Dermis blood vessel endothelial cell (primary cell): ENCODE data around the gene HOXB13. TPM values are rescaled to one million over a fixed set of nuclear protein-coding genes. Genes with fewer than 3 reads are reported as not detected.

Experiments
- DNase-seq: peaks from one replicate; pipeline ENCODE4 v3.0.0; 2010
- total RNA-seq: library from RNA; depleted of rRNA; stranded (reverse); fragments of >200 nt; gene quantifications from 2 replicates; pipeline ENCODE4 v1.2.3, GENCODE V29; 2014

HOXB13 gene
- total RNA-seq, 1 donor from 2014 or later = not detected

DNA sequence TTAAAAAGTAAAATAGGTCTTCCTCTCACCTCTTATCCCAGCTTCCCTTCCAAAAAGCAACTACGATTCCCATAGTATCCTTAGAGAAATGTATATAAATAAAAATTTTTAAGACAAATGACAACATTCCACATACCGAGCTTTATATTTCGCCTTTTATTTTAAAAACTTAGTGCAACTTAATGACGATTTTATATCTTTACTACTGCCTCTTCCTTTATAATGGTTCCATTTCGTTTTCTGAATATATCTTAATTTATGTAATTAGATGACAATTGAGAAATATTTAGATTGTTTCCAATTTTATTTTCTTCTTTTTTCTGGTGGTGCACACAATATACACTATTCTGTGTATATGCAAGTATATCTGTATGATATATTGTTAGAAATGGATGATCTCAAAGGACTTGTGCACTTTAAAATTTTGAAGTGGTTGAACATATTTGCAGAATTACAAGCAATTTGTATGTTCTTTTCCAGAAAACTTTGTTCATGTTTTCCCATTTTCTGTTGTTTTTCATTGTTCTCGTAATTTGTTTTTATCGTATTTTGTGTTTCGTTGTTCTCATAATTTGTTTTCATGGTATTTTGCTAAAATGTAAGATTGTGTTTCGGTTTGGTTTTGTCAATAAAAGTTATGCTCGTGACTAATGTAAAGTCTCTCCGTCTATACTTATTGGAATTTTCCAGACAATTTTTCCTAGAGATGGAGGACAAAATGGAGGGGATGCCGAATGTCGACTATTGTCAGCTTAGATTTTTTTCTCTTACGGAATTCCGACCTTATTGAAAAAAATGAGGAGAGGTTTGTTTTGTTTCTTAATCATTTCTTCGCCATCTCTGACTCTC, 20.4 kb upstream of the HOXB13 start:
- DNase-seq = no peak

DNA sequence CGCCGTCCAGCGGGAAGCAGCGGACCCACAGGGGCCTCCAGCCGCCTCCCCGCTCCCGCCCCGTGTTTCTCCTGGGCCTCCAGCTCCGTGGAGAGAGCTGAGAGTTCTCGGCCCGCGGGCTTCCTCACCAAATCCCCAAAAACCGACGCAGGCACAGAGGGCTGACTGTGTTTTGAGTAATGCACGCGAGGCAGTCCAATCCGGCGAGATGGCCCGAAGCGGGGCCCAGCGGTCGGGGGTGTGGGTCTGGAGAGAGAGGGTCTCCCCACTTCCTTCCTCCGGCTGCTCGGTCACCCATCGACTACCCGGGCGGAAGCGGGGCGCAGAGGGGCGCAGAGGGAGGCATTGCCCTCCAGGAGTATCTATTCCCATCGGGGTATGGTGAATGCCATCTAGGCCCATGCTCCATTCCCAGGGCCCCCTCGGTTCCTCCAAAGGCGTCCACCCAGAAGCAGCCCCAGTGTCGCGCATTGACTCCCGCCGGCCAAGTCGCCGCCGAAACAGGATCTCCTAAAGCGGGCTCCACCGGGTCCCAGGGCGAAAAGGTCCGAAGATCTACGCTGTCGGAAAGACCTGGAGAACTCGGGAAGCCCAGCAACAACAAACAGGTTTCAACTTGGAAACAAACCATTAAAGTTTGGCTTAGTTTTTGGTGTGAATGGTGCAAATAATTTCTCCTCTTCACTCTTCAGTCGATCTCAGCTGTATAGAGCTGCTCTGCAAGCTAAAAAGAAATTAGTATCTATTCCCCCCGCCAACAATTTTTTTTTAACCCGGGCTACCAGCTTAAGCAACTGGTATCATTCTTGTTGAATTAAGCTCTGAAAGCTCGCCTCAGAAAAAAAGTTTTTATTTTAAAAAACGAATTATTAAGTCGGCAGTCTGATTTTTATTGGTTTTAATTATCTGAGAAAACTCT, 19.2 kb upstream of the HOXB13 start:
- no peak for DNase-seq

DNA sequence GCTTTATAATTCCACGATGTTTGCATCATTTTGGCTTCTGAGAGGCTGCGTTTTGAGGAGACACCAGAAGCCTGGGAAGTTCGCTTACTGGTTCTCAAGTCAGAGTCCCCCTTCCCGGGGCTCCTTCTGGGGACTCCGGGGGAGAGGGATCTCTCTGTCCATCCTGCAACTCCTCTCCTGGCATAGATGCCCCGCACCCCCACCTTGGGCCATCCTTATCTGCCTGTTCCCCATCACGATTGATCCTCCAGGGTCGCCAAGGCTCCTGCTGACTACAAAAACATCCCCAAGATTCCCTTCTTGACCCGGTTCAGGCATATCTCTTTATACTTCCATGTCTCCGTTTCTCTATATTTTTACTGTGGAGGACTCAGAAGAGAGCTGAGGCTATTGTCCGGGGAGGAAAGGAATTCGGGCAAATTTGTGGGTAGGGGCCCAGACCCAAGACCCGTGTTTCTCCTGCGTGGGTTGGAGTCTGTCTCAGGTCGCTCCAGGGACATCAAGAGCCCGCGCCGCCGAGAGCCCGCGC, 18.4 kb upstream of the HOXB13 start:
- no peak for DNase-seq

DNA sequence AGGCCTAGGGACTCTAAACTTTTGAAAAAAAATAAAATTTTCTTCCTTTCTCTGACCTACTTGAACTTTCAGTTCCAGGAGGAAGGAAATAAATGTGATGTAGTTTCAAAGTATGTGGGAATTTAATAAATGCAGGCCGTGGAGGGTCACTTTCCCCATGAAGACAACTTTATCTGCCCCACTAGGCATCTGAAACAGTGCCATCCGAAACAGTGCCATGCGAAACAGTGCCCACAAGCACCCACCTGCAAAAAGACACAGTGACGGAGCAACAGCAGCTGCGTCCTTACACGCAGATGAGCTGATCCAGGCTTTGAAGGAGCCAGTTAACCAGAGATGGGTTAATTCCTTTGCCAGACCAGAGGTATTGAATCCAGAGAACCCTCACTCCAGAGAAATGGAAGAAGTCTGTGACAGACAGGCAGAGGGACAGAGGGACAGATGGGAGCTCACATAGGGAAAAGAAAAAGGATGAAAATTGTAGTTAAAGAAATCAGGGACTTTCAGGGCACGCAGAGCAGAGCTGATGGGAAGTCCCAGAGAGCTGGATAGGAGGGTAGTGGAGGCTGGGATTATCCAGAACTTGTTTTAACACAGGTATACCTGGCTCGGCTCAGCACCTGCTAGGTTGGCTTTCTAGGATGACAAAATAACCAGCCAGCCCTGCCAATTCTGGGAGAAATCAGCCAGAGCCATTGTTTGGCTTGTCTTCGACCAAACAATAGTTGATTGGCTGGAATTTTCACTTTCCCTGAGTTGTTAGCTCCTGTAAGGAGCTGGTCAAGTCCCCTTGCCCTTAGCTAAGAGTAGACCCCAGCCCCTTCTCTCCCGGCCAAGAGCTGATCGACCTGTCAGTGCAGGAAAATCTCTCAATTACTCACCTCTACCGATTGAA, 17.1 kb upstream of the HOXB13 start:
- no peak for DNase-seq

DNA sequence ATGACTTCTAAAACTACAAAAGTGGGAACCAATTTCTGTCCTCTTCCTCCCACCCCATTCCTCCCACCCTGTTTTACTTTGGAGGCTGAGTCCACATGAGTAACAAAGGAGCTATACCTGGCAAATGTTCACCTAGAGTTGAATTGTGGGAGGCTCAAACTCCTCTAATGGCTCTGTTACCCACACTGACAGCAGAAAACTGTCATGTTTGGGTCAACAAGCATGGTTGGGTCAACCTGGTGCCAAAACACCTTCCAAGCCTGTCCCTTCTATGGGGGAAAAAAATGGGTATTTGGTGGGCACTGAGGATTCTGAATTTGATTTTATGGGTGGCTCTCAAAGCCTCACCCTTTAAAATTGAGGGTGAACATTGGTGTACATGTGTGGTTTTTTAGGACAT, 12.0 kb upstream of the HOXB13 start:
- no peak for DNase-seq

DNA sequence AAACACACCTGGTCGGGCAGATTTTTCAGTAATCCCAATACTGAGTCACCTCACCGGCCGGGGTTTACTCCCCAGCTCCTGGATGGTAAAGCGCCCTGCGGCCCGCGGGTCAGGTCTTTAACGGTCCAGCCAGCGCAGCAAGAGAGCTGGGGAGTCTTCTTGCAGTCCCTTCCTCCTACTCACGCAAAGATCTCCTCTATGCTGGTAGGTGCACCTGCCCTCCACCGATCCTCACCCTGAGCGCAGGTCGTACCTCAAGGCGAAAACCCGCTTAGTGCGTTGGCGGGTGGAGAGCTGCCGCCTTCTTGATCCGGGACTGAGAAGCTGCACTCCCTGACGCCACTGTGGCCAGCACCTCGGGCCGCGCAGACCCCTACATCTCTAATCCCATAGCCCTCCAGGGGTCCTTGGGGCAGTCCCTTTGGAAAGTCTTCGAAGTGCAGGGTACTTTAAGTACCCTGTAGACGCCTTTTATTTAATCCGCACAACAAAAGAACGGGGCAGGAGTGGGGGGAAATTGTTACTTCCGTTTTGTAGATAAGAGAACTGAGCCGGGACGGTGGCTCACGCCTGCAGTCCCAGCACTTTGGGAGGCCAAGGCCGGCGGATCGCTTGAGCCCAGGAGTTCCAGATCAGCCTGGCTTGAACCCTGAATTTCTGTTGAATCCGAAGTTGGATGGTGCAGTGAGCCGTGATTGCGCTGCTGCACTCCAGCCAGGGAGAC, 10.4 kb upstream of the HOXB13 start:
- no peak for DNase-seq

DNA sequence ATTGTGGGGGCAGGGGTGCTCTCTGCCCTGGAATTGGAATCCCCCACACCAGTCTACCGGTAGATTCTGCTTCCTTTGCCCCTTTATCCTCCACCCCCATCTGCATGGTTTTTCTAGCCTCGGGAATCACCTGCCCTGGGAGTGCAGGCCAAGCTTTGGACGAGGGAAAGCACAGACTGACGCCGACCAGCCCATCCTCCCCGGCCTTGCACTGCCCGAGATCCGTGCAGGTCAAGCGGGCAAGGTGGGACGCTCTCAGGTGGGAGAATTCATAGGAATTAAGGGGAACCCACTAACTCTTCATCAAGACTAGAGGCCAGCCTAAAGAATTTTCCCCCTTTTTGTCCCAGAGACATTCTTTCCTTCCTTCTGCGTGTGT, 9.9 kb upstream of the HOXB13 start:
- DNase-seq = no peak

DNA sequence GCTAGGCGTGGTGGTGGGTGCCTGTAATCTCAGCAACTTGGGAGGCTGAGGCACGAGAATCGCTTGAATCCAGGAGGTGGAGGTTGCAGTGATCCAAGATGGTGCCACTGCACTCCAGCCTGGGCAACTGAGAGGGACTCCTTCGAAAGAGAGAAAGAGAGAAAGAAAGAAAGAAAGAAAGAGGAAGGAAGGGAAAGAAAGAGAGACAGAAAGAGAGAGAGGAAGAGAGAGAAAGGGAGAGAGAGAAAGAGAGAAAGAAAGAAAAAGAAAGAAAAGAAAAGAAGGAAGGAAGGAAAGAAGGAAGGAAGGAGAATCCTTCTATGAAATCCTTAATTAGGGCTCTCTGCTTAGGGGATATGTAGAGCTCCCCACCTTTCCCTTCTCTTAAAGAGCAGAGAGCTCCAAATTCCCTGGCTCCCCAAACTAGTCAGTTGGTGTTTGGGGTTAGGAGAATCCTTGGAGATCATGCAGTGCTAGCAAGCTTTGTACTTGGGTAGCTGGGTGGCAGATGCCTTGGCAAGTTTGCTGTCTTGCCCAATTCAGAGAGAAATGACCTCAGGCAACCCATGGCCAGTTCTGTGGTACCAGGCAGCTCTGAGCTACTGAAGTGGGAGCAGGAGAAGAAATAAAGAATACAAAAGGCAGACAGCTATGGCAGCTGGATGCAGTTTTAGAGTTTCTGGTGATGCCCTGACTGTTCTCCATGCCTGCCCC, 8.9 kb upstream of the HOXB13 start:
- no peak for DNase-seq

DNA sequence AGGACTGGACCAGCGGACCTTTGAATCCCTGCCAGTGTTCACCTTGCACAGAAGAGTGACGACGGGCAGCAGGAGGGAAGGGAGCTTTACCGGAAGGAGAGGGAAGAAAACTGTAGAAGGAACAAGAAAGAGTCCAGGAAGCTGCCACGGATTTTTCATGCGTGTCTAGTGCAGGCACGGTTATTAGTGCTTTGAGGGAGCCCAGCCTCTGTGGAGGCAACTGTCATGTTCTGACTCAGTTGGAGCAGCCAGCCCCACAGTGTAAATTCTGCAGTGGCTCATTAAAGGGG, 6.5 kb upstream of the HOXB13 start:
- DNase-seq = no peak

DNA sequence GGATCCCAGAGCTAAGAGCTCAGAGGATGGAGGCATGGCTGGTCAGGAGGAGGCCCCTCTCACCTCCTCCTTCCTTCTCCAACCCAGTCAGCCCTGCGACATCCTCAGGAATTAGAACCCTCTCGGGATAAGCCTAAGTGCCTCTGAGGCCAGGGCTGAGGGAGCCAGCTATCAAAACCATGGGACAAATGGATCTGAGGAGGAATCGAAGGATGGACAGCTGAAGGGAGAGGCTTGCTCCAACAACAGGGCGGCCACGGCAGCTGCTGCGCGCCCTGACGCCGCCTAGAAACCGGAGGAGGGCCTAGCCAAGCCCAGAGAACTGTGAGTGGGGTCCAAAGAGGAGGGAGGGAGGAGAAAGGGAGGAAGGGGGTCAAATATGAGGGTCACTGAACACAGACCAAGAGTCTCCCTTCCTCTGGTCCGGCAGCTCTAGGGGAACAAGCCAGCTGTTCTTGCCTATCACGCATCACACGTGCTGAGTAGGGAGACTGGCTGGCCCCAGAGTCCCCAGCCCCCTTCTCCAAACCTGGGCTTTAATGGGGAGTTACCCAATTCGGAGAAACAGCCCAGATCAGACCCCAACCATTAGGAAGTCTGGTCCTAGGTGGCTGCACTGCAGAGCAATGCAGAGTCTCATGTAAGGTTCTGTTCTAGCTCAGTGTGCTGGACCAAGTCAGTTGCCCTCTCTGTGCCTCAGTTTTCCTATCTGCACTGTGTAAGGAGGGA, 5.9 kb upstream of the HOXB13 start:
- DNase-seq = no peak

DNA sequence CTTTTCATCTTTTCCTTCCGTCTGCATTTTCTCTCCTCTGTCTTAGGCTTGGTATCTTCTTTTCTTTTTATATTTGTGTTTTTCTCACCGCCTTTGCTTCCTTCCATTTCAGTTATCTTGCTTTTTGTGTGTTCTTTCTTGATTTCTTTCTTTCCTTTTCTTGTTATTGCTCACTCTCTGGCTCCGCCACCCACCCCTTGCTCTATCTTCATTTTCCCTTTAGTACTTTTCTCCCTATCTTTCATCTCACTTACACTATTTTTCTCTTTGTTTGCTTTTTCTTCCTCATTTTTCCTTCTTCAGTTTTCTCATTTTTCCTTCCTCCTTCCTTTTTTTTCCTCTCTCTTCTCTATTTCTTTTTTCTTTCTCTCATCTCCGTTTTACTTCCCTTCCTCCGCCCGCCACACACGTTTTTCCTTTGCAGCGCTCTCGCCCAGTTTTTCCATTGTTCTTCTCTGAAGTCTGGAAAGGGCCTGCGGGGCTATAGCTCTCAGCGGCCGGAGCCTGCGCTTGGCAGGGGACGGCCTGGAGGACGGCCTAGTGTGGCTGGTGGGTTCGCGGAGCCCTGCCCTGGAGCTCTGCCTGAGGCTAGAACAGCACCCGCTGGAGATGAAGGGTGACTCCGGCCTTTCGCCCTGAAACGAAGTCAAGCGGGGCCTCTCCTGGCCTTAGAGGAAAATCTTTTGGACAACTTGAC, 5.2 kb upstream of the HOXB13 start:
- DNase-seq = no peak

DNA sequence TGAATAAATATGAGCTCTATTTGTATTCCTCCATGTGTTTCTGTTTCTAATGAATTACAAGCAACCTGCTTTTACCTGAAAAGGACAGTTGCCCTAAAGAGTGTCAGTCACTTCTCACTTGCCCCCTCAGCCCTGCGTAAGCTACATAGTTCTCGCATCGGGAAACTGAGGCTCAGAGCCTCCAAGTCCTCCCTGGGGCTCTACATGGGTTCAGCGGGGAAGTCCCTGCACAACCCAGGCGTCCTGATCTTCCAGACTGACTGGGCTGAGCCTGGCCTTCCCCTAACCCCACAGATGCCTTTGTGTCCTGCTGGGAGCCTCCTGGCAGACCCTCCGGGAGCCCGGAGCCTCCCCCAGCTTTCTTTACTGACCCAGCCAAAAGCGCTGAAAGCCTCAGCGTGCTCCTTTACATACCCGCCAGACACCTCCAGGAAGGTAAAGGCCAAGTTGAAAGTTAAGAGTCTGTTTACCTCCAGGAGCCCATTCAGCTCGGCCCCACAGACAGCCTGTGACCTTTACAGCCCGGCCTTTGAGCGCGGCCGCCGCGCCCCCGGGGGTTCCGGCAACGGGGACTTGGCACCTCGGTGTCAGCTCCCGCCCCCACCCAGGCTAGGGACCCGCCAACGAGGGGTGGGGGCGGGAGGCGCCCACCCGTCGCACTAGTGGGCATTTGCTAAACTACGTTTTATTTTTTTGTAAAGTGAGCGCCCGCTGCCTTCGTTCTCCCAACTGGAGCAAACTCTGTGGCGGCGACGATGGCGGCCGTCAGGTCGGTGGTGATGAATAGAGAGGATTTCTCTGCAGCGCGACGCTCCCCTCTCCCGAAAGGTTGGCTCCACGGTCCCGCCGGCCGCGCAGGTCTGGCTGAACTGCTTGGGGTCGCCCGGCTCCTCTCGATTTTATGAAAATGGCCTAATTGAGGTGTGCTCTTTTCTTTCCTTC, 4.4 kb upstream of the HOXB13 start:
- no peak for DNase-seq

DNA sequence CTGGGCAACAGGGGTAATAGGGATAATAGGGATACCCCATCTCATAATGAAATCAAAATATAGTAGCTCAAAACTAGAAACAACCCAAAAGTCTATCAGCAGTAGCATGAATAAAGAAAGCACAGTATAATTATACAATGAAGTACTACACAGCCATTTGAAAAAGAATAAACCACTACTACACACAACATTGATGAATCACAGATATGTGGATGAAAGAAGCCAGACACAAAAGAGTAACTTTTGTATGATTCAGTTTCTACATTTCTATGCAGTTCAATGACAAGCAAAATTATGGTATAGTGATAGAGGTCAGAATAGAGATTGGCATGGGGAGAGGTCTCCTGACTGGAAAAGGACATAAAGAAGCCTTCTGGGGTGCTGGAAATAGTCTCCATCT, 2.8 kb upstream of the HOXB13 start:
- no peak for DNase-seq

DNA sequence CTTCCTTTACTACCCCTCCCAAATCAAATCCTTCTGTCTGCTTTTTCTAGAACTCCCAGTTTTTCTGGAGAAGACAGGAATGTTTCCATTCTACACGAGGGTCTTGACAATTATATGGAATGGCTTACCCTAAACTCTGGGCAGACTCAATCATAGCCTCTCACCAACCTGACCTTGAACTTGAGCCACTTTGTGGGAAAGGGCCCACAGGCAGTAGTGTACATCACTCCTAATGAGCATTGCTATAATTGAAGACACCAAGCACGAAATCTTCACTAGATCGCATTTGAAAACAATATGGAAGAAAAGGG, 1.6 kb upstream of the HOXB13 start:
- no peak for DNase-seq

DNA sequence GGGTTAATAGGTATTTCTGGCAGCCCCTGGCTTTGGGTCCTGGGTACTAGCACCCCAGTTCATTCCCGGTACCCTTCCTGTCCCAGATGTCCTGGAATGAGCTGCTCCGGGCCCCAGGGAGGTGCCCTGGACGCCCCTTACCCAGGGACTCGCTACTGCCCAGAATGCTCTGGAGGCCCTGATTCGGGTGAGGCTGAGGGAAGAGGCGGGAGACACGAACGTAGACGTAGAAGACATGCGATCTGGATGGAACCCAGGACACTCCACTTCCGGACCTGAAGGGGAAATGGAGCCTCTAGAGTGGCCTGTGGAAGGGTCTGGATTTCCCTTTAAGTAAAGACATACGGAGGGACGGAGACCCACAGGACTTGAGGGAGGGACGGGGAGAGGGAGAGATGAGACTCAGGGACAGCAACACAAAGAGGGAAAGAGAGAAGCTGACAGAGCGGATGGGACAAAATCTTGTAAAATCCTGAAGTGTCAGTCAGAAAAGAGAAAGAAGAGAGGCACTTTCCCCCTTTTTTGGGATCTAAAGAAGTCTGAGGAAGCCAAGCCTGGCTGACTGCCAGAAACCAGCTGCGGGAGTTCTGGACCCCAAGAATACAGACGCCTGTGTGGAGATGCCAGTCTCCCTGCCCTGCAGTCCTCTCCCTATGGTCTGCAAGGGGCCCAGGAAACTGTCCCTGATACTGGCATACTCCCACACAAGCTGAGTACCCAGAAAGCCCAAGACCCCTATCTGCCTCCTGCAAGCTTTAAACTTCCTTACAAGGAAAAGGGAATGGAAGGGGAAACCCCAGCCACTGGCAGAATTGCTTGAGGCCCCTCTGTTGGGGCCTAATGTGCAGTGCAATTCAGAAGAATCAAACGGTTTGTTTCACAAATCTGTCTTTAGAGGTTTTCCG, 1.0 kb upstream of the HOXB13 start:
- no peak for DNase-seq

DNA sequence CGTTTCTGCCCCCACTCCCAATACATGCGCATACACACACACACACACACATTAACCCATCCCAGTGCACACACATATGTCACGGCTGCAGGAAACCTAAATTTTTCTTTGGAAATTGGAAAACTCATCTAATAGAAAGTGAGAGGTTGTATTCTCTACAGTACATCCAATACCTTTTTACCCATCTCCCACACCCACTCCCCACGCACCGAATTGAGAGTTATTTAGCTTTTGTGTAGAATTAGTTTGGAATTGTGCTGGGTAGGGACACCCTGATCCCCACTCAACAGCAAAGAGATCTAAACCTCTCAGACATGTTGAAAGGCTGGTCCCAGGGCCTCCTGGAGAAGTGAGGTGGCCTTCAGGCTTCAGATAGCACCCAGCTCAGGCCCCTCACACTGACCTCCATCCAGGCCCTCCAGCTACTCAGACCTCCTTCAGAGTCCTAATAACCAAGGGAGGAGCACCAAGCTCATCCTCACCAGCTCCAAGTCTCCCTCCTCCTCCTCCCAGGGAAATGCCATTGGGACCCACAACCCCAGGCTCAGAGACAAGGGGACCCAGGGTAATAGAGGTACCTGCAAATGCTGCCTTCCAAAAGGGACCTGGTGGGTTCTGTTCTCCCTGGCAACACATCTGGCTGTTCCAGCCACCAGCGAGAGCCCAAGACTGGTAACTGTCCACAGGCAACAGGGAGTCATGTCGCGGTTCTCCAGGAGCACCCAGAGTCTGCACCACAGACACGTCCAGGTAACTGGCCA, 955 bp downstream of the HOXB13 start:
- DNase-seq = no peak

DNA sequence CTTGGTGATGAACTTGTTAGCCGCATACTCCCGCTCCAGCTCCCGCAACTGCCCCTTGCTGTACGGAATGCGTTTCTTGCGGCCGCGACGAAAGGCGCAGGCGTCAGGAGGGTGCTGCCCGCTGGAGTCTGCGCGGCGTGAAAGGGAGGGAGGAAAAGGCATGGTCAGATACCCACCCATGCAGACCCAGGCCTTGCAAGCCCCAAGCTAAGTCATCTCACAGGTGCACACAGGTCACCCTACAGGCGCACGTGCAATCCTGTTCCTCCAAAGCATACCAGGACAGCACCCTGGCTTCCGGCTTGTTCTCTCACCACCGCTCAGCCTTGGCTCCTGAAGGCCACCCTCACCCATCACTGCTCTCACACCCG, 1.6 kb downstream of the HOXB13 start:
- DNase-seq = no peak
